NCI-H345 treated with DMSO at 0.1 percent for 48 hours (cell line): ENCODE results near the gene EFNA5.

Experiments
- DNase-seq: peaks from one replicate; lab custom pipeline; 2025; ENCODE audit not compliant: unreplicated experiment; lab: John Stamatoyannopoulos, UW

EFNA5 gene

GRCh38 chr5:107670932-107671741 lies at the start of gene EFNA5:
Gene EFNA5, minus strand, starts transcription at chr5:107670937.
- peak; percentile 48 for DNase-seq

GRCh38 chr5:107719034-107719606 lies 48.4 kb upstream of the EFNA5 start:
- DNase-seq: no peak

GRCh38 chr5:107717816-107718215 lies 47.1 kb upstream of the EFNA5 start:
- DNase-seq: no peak

DNA sequence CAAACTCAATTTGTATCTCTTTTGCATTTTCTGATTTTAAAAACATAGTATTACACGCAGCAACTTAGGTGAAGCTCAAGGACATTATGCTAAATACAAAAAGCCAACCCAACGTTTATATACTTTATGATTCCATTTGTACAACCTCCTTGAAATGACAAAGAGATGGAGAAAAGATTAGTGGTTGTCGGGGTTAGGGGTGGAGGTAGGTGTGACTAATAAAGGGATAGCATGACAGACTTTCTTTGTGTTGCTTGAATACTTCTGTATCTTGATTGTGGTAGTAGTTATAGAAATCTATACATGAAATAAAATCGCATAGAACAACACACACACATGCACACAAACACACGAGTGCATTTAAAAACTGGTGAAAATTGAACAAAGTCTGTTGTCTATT lies 42.5 kb upstream of the EFNA5 start:
- no peak for DNase-seq

GRCh38 chr5:107712359-107712870 lies 41.7 kb upstream of the EFNA5 start:
- no peak for DNase-seq

- no peak for DNase-seq
These were observed 34.8 kb upstream of the EFNA5 start for GRCh38 chr5:107705402-107706014.

DNA sequence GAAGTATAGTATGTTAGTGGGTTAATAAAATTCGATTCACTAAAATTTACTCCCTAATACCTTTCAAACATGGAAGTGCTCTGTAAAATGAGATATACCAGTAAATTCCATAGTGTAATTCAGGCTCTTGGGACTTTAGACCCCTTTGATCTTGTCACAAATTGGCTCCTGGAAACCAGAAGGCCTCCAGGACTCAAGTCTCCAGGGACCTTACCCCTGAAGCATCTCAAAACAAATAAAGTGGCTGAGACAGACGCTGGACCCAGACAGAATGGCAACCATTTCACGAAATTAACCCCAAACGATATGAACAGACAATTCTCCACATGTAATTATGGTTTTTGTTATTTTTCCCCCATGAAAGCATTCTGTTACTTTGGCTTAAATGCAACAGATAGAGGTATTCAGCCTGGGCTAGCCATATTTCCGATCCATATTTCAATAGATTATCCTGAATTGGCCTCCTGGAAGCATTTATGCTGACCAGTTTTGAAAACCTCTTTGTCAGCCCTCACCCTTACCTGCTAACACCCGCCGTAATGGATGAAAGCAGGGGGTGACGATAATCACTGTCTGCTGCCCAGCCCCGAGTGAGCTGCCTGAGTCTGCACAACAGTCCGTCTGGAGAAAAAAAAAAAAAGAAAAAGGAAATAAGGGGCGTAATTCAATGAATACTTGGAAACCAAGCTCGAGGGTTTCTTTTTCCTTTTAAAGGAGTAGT lies 34.1 kb upstream of the EFNA5 start:
- DNase-seq: no peak

GRCh38 chr5:107700481-107700880 lies 29.7 kb upstream of the EFNA5 start:
- DNase-seq: no peak

DNA sequence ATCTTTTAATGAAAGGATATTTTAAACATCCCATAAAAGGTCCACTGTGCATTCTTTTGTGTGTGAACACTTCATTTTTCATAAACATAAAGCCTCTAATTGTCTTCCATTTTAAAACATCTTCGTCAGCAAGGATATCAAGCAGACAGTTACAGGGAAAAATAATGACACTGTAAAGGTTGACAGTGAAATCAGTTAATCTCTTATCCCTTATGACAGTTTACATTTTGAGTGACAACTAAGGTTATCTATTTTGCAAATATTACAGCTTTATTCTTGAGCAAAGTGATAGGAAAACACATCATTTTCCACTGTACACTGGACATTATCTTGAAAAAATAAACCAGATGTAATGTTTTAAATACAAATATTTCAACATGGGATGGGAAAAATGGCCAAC lies 28.7 kb upstream of the EFNA5 start:
- no peak for DNase-seq

GRCh38 chr5:107698286-107698685 lies 27.5 kb upstream of the EFNA5 start:
- DNase-seq: no peak

- no peak for DNase-seq
These were observed 25.8 kb upstream of the EFNA5 start for GRCh38 chr5:107696498-107696897.

- DNase-seq: no peak
These were observed 25.3 kb upstream of the EFNA5 start for GRCh38 chr5:107696080-107696479.

DNA sequence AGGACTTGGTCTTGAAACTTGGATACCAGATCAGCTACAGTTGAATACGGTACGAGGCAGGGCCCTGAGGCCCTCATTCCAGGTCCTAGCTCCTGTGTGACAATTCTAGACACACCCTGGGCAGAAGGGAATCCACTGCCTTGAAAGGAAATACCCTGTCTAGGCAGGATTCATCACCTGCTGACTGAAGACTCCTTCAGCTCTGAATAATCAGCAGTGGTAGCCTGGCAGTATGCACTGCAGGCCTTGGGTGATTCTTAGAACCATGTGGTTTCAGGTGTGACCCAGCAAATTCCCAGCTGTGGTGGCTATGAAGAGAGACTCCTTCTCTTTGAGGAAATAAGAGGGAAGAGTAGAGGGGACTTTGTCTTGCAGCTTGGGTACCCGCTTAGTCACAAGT lies 17.2 kb upstream of the EFNA5 start:
- DNase-seq: no peak

DNA sequence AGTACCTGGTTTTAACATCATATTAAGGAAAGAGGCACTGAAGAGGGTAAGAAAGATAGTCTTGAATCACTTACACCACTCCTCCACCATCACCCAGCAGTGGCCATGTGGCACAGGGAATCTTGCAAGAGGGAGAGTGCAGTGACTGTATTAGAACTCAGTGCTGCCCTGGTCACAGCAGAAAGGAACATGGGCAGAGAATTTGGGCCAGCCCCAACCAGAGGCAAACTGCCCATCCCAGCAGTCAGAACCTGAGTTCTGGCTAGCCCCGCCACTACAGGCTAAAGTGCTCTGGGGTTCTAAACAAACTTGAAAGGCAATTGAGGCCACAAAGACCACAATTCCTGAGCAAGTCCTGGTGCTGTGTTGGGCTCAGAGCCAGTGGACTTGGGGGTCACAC lies 16.7 kb upstream of the EFNA5 start:
- no peak for DNase-seq

DNA sequence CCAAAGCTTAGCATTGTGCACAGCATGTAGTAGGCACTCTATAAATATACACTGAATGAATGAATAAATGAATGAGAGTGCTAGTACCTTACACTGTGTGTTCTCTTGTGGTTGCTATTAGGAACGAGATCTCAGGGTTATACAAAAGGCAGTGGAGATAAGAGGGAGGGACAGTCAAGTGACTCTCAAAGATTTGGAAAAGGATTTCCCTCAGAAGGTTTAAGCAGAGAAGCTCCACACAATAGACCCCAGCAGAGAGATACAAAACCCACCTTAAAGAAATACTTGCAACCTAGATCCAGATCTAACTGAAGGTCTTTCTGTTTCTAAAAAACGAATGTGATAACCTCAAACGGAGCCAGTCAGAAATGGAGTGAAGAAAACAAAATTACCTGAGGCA lies 11.8 kb upstream of the EFNA5 start:
- peak; percentile 67 for DNase-seq

DNA sequence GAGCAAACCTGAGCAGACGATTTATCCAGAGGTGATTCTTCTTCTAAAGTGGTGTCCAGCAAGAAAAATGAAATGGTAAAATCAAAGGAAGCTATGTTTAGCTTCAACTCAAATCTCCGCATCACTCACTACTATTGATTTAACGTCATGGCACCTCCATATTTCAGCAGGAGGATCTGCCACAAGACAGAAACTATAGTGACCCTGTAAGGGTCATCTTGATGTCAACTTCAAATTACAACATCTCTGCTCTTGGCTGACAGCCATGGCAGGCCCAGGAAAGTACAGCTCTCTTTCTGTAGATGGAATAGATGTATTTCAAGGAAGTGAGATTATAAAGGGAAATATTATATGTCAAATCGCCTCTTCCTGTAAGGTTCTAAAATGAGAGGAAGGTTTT lies 10.1 kb upstream of the EFNA5 start:
- DNase-seq: no peak

DNA sequence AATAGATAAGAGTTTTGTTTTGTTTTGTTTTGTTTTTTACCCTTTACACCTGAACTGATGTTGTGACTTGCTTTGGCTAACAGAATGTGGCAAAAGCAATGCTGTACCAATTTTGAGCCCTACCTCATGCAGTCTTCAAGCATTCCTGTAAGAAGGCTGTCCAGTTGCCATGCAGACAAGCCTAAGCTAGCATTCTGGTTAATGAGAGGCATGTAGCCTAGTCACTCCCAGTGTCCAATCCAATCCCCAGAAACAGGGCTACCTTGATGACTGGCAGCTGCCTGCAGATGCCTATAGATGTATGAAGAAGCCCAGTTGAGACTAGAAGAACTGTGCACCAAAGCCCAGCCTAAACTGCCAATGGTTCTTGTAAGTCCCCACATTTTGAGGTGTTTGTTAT lies 9.4 kb upstream of the EFNA5 start:
- DNase-seq: no peak

- DNase-seq: no peak
These were observed 6.0 kb upstream of the EFNA5 start for GRCh38 chr5:107676702-107677101.

GRCh38 chr5:107675201-107675600 lies 4.5 kb upstream of the EFNA5 start:
- DNase-seq: no peak

DNA sequence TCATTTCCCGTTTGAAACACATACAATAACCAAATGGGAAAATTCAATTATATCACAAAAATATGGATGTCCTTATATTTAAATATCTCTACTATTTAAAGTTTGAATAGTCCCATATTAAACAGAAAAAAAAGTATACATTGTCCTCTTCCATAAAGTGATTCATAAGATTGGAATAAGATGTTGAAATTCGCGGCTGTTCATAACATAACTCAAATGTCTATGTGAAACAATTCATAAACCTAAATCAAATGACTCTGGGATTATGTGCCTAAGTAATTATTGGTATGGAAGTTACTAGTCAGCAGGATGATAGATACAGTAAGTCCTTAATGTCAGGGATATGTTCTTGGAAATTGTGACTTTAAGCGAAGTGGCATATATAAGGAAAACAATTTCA lies 3.9 kb upstream of the EFNA5 start:
- DNase-seq: no peak

- DNase-seq: peak; percentile 81
These were observed 2.8 kb upstream of the EFNA5 start for GRCh38 chr5:107673368-107674136.
